CD14-positive monocyte (primary cell): ENCODE results near the gene AQP7. TPM values are rescaled to one million over a fixed set of nuclear protein-coding genes. Genes with fewer than 3 reads are reported as not detected.

Source experiments
- DNase-seq, 3 donors: peaks; one replicate each; pipeline ENCODE4 v3.0.0-alpha.2; 2011 to 2022
- H2AFZ ChIP-seq: 2 replicates; pipeline ENCODE4 v1.6.0; 2012; ENCODE audit warnings: mild to moderate bottlenecking, low read depth, low read length, inconsistent platforms; ENCODE audit not compliant: insufficient read depth, poor library complexity, severe bottlenecking
- H3K27ac ChIP-seq, 2 donors: 1 replicate in 1 of 2; 2 replicates in 1 of 2; pipeline ENCODE4 v1.5.1; 2012 to 2013; ENCODE audit warnings: low read length in 2 of 2, control low read depth in 1 of 2, inconsistent platforms in 1 of 2, low read depth in 1 of 2, mild to moderate bottlenecking in 1 of 2
- H3K27me3 ChIP-seq, 2 donors: one replicate each; pipeline versions ENCODE4 v1.6.0 to v1.6.1; 2011 to 2013; ENCODE audit warnings: low read length in 2 of 2; ENCODE audit not compliant: control insufficient read depth in 2 of 2, insufficient read depth in 2 of 2
- H3K36me3 ChIP-seq, 2 donors: replicated peaks in 1 of 2; 1 replicate in 1 of 2; 2 replicates in 1 of 2; pipeline versions ENCODE4 v1.5.1 to v1.6.1; 2012 to 2013; ENCODE audit warnings: low read length in 2 of 2, control low read depth in 1 of 2, inconsistent platforms in 1 of 2, mild to moderate bottlenecking in 1 of 2; ENCODE audit not compliant: insufficient read depth in 2 of 2, control insufficient read depth in 1 of 2
- H3K4me1 ChIP-seq, 2 donors: 1 replicate in 1 of 2; 2 replicates in 1 of 2; pipeline versions ENCODE4 v1.5.1 to v1.6.1; 2012 to 2013; ENCODE audit warnings: low read length in 2 of 2, control low read depth in 1 of 2, inconsistent platforms in 1 of 2, mild to moderate bottlenecking in 1 of 2, moderate library complexity in 1 of 2; ENCODE audit not compliant: insufficient read depth in 2 of 2, control insufficient read depth in 1 of 2
- H3K4me2 ChIP-seq: replicated peaks from 2 replicates; pipeline ENCODE3; 2012; ENCODE audit warnings: low read length, moderate library complexity, mild to moderate bottlenecking; ENCODE audit not compliant: poor library complexity, severe bottlenecking; ENCODE audit errors: extremely low read depth
- H3K4me3 ChIP-seq, 3 experiments: fragments of 200-600 bp in 1 of 3; sonication (generic) in 1 of 3; replicated peaks in 1 of 3; 1 replicate in 2 of 3; 2 replicates in 1 of 3; pipeline ENCODE4 v1.5.1; 2011 to 2013; ENCODE audit warnings: low read length in 3 of 3, mild to moderate bottlenecking in 3 of 3, control low read depth in 2 of 3, low read depth in 2 of 3, inconsistent platforms in 1 of 3, moderate library complexity in 1 of 3
- H3K79me2 ChIP-seq: 2 replicates; pipeline ENCODE4 v1.6.0; 2012; ENCODE audit warnings: mild to moderate bottlenecking, control low read depth, inconsistent platforms, low read length, moderate library complexity; ENCODE audit not compliant: insufficient read depth
- H3K9ac ChIP-seq: 2 replicates; pipeline ENCODE4 v1.6.0; 2017; ENCODE audit warnings: low read length, mild to moderate bottlenecking; ENCODE audit not compliant: insufficient read depth, poor library complexity, severe bottlenecking
- H3K9me3 ChIP-seq, 2 donors: replicated peaks in 1 of 2; 1 replicate in 1 of 2; 2 replicates in 1 of 2; pipeline versions ENCODE4 v1.5.1 to v1.6.1; 2012 to 2013; ENCODE audit warnings: low read length in 2 of 2, control low read depth in 1 of 2; ENCODE audit not compliant: control insufficient read depth in 1 of 2, insufficient read depth in 1 of 2
- H4K20me1 ChIP-seq: 2 replicates; pipeline ENCODE4 v1.6.0; 2012; ENCODE audit warnings: mild to moderate bottlenecking, low read length, control low read depth, moderate library complexity; ENCODE audit not compliant: insufficient read depth
- H3K27ac Mint-ChIP-seq, 7 donors: one replicate each; pipeline ENCODE4 v1.8.0; 2020; ENCODE audit warnings: mild to moderate bottlenecking in 7 of 7, mixed read lengths in 7 of 7, moderate library complexity in 6 of 7, inconsistent platforms in 2 of 7
- H3K27me3 Mint-ChIP-seq, 3 donors: one replicate each; pipeline ENCODE4 v1.8.0; 2021 to 2022; ENCODE audit warnings: low read depth in 3 of 3, mild to moderate bottlenecking in 3 of 3, mixed read lengths in 3 of 3, moderate library complexity in 3 of 3, inconsistent platforms in 1 of 3
- H3K36me3 Mint-ChIP-seq, 2 donors: one replicate each; pipeline ENCODE4 v1.8.0; 2020; ENCODE audit warnings: mixed read lengths in 2 of 2, inconsistent platforms in 1 of 2, mild to moderate bottlenecking in 1 of 2
- H3K4me1 Mint-ChIP-seq: one replicate; pipeline ENCODE4 v1.8.0; 2020; ENCODE audit warnings: mild to moderate bottlenecking, mixed read lengths
- H3K4me3 Mint-ChIP-seq, 2 donors: one replicate each; pipeline ENCODE4 v1.8.0; 2020; ENCODE audit warnings: mild to moderate bottlenecking in 2 of 2, mixed read lengths in 2 of 2, moderate library complexity in 1 of 2
- H3K9me3 Mint-ChIP-seq, 7 donors: one replicate each; pipeline ENCODE4 v1.8.0; 2020 to 2022; ENCODE audit warnings: mixed read lengths in 7 of 7, mild to moderate bottlenecking in 6 of 7, moderate library complexity in 6 of 7, inconsistent platforms in 2 of 7
- WGBS: methylation state at CpG from one replicate; pipeline ENCODE4 v1.1.5; 2013; ENCODE audit warnings: missing lambda C conversion rate; ENCODE audit not compliant: insufficient coverage; 5-methylcytosine and 5-hydroxymethylcytosine counted together
- intact Hi-C, 2 donors: fragments of 100-400 bp; cut with micrococcal nuclease; formaldehyde crosslinking; loops; one replicate each; pipeline versions ENCODE4 v1.15.0 to v1.15.1; 2023
- polyA plus RNA-seq, 3 donors: library from polyadenylated mRNA; depleted of rRNA in 1 of 3; unstranded in 2 of 3; stranded (reverse) in 1 of 3; fragments of 300-500 nt in 2 of 3; fragments of >200 nt in 1 of 3; fragmentation: Illumina TruSeq in 2 of 3; gene quantifications; 1 replicate in 2 of 3; 2 replicates in 1 of 3; pipeline ENCODE4 v1.2.3, GENCODE V29; 2012 to 2021
- TF ChIP-seq, protein P1 (sequence below): fragments of 200-600 bp; IDR thresholded peaks from one replicate; pipeline ENCODE4 v1.8.0; 2022; ENCODE audit warnings: antibody characterized with exemption, mild to moderate bottlenecking

The AQP7 gene
- polyA plus RNA-seq, 3 donors: not detected

DNA sequence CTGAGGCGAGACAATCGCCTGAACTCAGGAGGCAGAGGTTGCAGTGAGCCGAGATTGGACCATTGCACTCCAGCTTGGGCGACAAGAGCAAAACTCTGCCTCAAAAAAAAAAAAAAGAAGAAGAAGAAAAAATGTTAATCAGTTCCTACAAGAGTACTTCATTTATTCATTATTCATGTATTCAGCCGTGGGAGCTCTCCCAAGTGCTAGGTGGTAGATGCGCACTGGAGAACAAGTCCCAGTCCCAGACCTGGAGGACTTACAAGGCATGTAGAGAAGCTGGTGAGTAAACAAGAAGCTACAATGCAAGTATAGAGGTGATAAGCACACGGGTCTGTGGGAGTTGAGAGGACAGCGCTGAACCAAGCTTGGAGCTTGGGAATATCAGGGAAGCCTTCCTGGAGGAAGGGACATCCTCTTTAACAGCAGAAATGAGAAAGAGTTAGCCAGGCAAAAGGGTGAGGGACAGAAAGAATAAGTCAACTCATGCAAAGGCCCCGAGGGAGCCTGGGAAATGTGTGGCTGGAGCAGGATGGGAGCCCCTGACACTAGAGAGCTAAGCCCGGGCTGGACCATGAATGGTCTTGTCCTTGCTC is 17.4 kb upstream of the AQP7 start:
- H3K4me2 ChIP-seq: no peak overlapping the region
- intact Hi-C loops: no loop called here
- no peak overlapping the region for H3K27ac Mint-ChIP-seq
- no peak overlapping the region for H3K9ac ChIP-seq
- H2AFZ ChIP-seq: no peak overlapping the region
- no peaks in the 10 kb centered on the region for H3K4me1 ChIP-seq
- H3K9me3 Mint-ChIP-seq: no peaks in the 10 kb centered on the region
- TF ChIP-seq, protein P1, sequence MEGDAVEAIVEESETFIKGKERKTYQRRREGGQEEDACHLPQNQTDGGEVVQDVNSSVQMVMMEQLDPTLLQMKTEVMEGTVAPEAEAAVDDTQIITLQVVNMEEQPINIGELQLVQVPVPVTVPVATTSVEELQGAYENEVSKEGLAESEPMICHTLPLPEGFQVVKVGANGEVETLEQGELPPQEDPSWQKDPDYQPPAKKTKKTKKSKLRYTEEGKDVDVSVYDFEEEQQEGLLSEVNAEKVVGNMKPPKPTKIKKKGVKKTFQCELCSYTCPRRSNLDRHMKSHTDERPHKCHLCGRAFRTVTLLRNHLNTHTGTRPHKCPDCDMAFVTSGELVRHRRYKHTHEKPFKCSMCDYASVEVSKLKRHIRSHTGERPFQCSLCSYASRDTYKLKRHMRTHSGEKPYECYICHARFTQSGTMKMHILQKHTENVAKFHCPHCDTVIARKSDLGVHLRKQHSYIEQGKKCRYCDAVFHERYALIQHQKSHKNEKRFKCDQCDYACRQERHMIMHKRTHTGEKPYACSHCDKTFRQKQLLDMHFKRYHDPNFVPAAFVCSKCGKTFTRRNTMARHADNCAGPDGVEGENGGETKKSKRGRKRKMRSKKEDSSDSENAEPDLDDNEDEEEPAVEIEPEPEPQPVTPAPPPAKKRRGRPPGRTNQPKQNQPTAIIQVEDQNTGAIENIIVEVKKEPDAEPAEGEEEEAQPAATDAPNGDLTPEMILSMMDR: no peak
- no peak overlapping the region for H3K4me3 ChIP-seq
- peaks cover 1 to 8% (median 5%) of the 10 kb centered on the region in 3 donors for H3K27me3 Mint-ChIP-seq
- H3K79me2 ChIP-seq: no peaks in the 10 kb centered on the region
- no peak for DNase-seq
- no peak overlapping the region for H3K27ac ChIP-seq
- no peak overlapping the region for H3K4me3 Mint-ChIP-seq
- no peaks in the 10 kb centered on the region for H3K9me3 ChIP-seq
- no peaks in the 10 kb centered on the region for H3K36me3 ChIP-seq
- no peaks in the 10 kb centered on the region for H4K20me1 ChIP-seq
- no peaks in the 10 kb centered on the region for H3K36me3 Mint-ChIP-seq
- H3K27me3 ChIP-seq: no peaks in the 10 kb centered on the region
- WGBS: 87% methylated on average over 6 of the region's 10 CpGs
- no peaks in the 10 kb centered on the region for H3K4me1 Mint-ChIP-seq

DNA sequence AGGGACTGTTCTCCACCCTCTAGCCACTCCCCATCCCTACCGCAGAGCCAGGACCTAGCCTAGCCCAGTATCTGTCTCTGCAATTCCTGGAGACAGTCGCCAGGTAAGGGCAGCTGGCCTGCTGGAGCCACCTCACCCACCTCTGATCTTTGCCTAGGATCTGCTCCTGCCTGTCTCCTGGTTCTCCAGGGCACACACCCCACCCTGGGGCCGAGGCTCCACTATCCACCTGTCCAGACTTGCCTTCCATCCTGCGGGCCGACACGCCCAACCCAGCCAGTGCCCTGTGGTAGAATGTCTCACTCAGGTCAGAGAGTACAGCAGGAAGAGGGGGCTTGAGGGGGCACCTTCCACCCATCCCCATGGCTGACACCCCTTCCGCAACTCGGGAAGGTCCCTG is 15.7 kb upstream of the AQP7 start:
- no peak overlapping the region for H3K4me3 Mint-ChIP-seq
- 100% methylated on average over 3 of the region's 8 CpGs for WGBS
- H3K27ac ChIP-seq: no peak overlapping the region
- no peaks in the 10 kb centered on the region for H3K36me3 ChIP-seq
- no peaks in the 10 kb centered on the region for H3K4me1 Mint-ChIP-seq
- no peaks in the 10 kb centered on the region for H3K79me2 ChIP-seq
- H3K9me3 Mint-ChIP-seq: no peaks in the 10 kb centered on the region
- H3K4me2 ChIP-seq: no peak overlapping the region
- no peak overlapping the region for H2AFZ ChIP-seq
- H3K4me1 ChIP-seq: no peaks in the 10 kb centered on the region
- H3K27ac Mint-ChIP-seq: no peak overlapping the region
- H3K27me3 ChIP-seq: no peaks in the 10 kb centered on the region
- TF ChIP-seq, protein P1: no peak
- H3K27me3 Mint-ChIP-seq: peaks cover 1 to 9% (median 5%) of the 10 kb centered on the region in 3 donors
- H3K36me3 Mint-ChIP-seq: no peaks in the 10 kb centered on the region
- DNase-seq: no peak
- H4K20me1 ChIP-seq: no peaks in the 10 kb centered on the region
- no peak overlapping the region for H3K9ac ChIP-seq
- no peaks in the 10 kb centered on the region for H3K9me3 ChIP-seq
- intact Hi-C loops: no loop called here
- no peak overlapping the region for H3K4me3 ChIP-seq
